OCI-LY7 (cell line): ENCODE results near the gene IP6K3. TPM values are rescaled to one million over a fixed set of nuclear protein-coding genes. Genes with fewer than 3 reads are reported as not detected.
A peak's percentile ranks its signal among the peaks of the same experiment; 100 is the strongest.

ENCODE experiments used
- BruUV-seq: library from RNA; stranded (reverse); fragments of 400-500 nt; replicated peaks from 2 replicates; lab custom pipeline; 2021; lab: Mats Ljungman, UMichigan
- CTCF ChIA-PET: fragments of 300-600 bp; sonication (Branson Sonifier 250); formaldehyde crosslinking; loops from one replicate; lab custom pipeline; 2022; ENCODE audit warnings: antibody characterized with exemption; ENCODE audit not compliant: unreplicated experiment; lab: Charles Lee
- POLR2A ChIA-PET: fragments of 300-600 bp; sonication (Branson Sonifier 250); formaldehyde crosslinking; loops from one replicate; lab custom pipeline; 2022; ENCODE audit warnings: antibody characterized with exemption; lab: Charles Lee
- DNase-seq: peaks from one replicate; pipeline ENCODE4 v3.0.0-alpha.2; 2015; ENCODE audit warnings: low spot score
- H2AFZ ChIP-seq: fragments of 200-600 bp; sonication (generic), shearing (Covaris generic); 2 replicates; pipeline ENCODE4 v1.6.1; 2014; ENCODE audit warnings: mild to moderate bottlenecking, antibody characterized with exemption, low read length, moderate library complexity
- H3K27ac ChIP-seq: fragments of 200-600 bp; sonication (generic); 2 replicates; pipeline ENCODE4 v1.5.1; 2014; ENCODE audit warnings: mixed run types, low read depth, mild to moderate bottlenecking, moderate library complexity, low read length, inconsistent platforms; ENCODE audit not compliant: poor library complexity, severe bottlenecking
- H3K36me3 ChIP-seq: fragments of 200-600 bp; sonication (generic); 2 replicates; pipeline ENCODE4 v1.6.1; 2014; ENCODE audit warnings: mild to moderate bottlenecking, antibody characterized with exemption, low read length, moderate library complexity, mixed read lengths; ENCODE audit not compliant: insufficient read depth
- H3K4me1 ChIP-seq: fragments of 200-600 bp; sonication (generic); 2 replicates; pipeline ENCODE4 v1.5.1; 2014; ENCODE audit warnings: mild to moderate bottlenecking, low read length; ENCODE audit not compliant: insufficient read depth, poor library complexity, severe bottlenecking
- H3K4me2 ChIP-seq: fragments of 200-600 bp; sonication (generic); 2 replicates; pipeline ENCODE4 v1.6.1; 2014; ENCODE audit warnings: mild to moderate bottlenecking, low read length
- H3K4me3 ChIP-seq: fragments of 200-600 bp; sonication (generic); 2 replicates; pipeline ENCODE4 v1.5.1; 2014; ENCODE audit warnings: mild to moderate bottlenecking, low read depth, low read length; ENCODE audit not compliant: poor library complexity, severe bottlenecking
- H3K79me2 ChIP-seq: fragments of 200-600 bp; sonication (generic); 2 replicates; pipeline ENCODE4 v1.6.1; 2016; ENCODE audit warnings: low read depth, mild to moderate bottlenecking, low read length, moderate library complexity, mixed read lengths; ENCODE audit not compliant: insufficient read depth
- H3K9me2 ChIP-seq: fragments of 200-600 bp; sonication (generic); 2 replicates; pipeline ENCODE4 v1.6.1; 2016; ENCODE audit warnings: mild to moderate bottlenecking, low read length, mixed read lengths; ENCODE audit not compliant: insufficient read depth
- H3K9me3 ChIP-seq: fragments of 200-600 bp; sonication (generic); 2 replicates; pipeline ENCODE4 v1.6.1; 2014; ENCODE audit warnings: mild to moderate bottlenecking, mixed run types, low read length, mixed read lengths
- H4K20me1 ChIP-seq: fragments of 200-600 bp; sonication (generic); 2 replicates; pipeline ENCODE4 v1.6.1; 2014; ENCODE audit warnings: mild to moderate bottlenecking, antibody characterized with exemption, low read length, moderate library complexity, mixed read lengths; ENCODE audit not compliant: insufficient read depth
- CTCF ChIP-seq: fragments of 200-600 bp; sonication (generic); conservative IDR thresholded peaks from 2 replicates; pipeline ENCODE4 v1.5.1; 2014; ENCODE audit warnings: mild to moderate bottlenecking, antibody characterized with exemption, low read length, moderate library complexity, mixed read lengths
- EZH2phosphoT487 ChIP-seq: fragments of 200-600 bp; sonication (generic); IDR thresholded peaks from 2 replicates; pipeline ENCODE4 v1.6.1; 2018; ENCODE audit warnings: low read depth, borderline replicate concordance, mild to moderate bottlenecking, mixed run types, antibody characterized with exemption, low read length, moderate library complexity, mixed read lengths
- intact Hi-C: fragments of 100-400 bp; cut with micrococcal nuclease; formaldehyde crosslinking; loops from one replicate; pipeline ENCODE4 v1.10.0; 2022; ENCODE audit not compliant: unreplicated experiment
- total RNA-seq, 2 experiments: library from RNA; depleted of rRNA in 1 of 2; stranded (reverse); fragments of >200 nt in 1 of 2; shearing (Covaris generic) in 1 of 2; gene quantifications; 2 replicates each; pipeline ENCODE4 v1.2.3, GENCODE V29; 2014 to 2022

The IP6K3 gene
- total RNA-seq, 2 experiments from 2014 or later: not detected

DNA sequence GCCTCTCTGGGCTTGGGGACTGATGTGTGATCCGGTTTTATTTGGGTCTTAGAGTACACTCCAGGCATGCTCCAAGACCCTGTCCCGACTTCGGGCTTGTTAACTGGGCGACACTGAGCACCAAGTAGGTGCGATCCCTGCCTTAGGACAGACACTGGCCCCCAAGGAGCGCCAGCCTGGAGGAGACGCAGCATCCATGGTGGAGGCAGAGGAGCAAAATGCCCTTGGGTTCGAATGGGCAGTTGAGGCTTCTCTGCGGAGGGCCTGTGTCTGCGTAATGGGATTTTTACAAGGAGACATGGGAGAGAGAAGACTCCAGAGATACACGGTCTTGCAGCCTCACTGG is 42.8 kb upstream of the IP6K3 start:
- no peak for TF ChIP-seq CTCF
- no peak for TF ChIP-seq EZH2phosphoT487
- peak overlapping the region; percentile 93 for H3K4me3 ChIP-seq
- POLR2A ChIA-PET: no interaction called here

GRCh38 chr6:33788694-33789549 is 42.2 kb upstream of the IP6K3 start, which contains the start of gene LEMD2:
TSS of gene LEMD2 (minus strand) at chr6:33789130. CDS start at chr6:33789116, 14 bp downstream.
- TF ChIP-seq EZH2phosphoT487 (no peak), CTCF (no peak)
- Histone ChIP-seq H3K4me1 (peaks cover 23% of the 10 kb centered on the region), H3K27ac (peak within 1 kb of the TSS; percentile 60), H4K20me1 (peaks cover 14% of the 10 kb centered on the region; the same call in 1 of the 2 replicates), H2AFZ (peak within 1 kb of the TSS; percentile 52; the same call in 1 of the 2 replicates), H3K9me3 (no peaks in the 10 kb centered on the region), H3K79me2 (peaks cover 20% of the 10 kb centered on the region; the same call in 1 of the 2 replicates), H3K4me3 (peak within 1 kb of the TSS; percentile 93), H3K4me2 (peak within 1 kb of the TSS; percentile 69), H3K9me2 (no peaks in the 10 kb centered on the region), H3K36me3 (peaks cover 27% of the 10 kb centered on the region)
- ChIA-PET CTCF (no interaction called here), POLR2A (interaction anchor here (0.6 kb wide), 1 partner anchor 10 kb away, joined by 3 read pairs; no protein-coding TSS in a partner anchor)
- no TSS peak for BruUV-seq
- intact Hi-C loops: loop anchor here (5.0 kb wide), 1 partner anchor 363 kb away; no protein-coding TSS in a partner anchor
- peak; percentile 90 for DNase-seq

More for the DNA sequence above, 42.8 kb upstream of the IP6K3 start:
- Histone ChIP-seq H3K9me3 (no peaks in the 10 kb centered on the region), H3K36me3 (peaks cover 23% of the 10 kb centered on the region), H4K20me1 (peaks cover 14% of the 10 kb centered on the region; the same call in 1 of the 2 replicates), H2AFZ (peak overlapping the region; percentile 52; the same call in 1 of the 2 replicates), H3K79me2 (peaks cover 20% of the 10 kb centered on the region; the same call in 1 of the 2 replicates), H3K9me2 (no peaks in the 10 kb centered on the region), H3K27ac (no peak overlapping the region), H3K4me1 (peaks cover 23% of the 10 kb centered on the region), H3K4me2 (peak overlapping the region; percentile 69)
- intact Hi-C loops: loop anchor here (5.0 kb wide), 1 partner anchor 363 kb away; no protein-coding TSS in a partner anchor
- CTCF ChIA-PET: no interaction called here
- DNase-seq: no peak
- TSS peak; percentile 75 for BruUV-seq
